Activated CD4-positive, alpha-beta T cell treated with anti-CD3 and anti-CD28 coated beads, Interleukin-2, amount 50 U/mL, for 48 hours (primary cell): Measurements from ENCODE around the gene LBX1.

Source experiments
- DNase-seq, 2 experiments: peaks; one replicate each; pipeline ENCODE4 v3.0.0-alpha.2; 2020

The LBX1 gene, protein sequence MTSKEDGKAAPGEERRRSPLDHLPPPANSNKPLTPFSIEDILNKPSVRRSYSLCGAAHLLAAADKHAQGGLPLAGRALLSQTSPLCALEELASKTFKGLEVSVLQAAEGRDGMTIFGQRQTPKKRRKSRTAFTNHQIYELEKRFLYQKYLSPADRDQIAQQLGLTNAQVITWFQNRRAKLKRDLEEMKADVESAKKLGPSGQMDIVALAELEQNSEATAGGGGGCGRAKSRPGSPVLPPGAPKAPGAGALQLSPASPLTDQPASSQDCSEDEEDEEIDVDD

GRCh38 chr10:101229266-101230182, at the start of gene LBX1:
Gene LBX1, minus strand, starts transcription at chr10:101229463. Its CDS starts 648 bp downstream, at chr10:101228815.
- DNase-seq = no peak

DNA sequence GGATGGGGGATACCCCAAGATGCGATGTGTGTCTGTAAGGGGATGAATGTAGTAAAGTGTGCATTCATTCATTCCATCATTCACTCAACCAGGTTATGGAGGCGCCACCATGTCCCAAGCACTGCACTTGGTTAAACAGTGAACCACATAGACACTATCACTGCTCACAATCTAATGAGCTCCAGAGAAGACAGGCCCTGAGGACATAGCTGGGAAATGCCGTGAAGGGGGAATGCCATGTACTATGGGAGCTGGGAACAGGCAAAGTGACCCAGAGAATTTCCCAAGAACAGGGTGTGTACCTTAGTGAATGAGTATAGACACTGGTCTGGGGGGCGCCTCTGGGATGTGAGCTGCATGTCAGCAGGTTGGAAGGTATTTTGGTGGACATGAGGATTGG, 44.5 kb upstream of the LBX1 start:
- DNase-seq = no peak

GRCh38 chr10:101273330-101273729, 44.1 kb upstream of the LBX1 start:
- DNase-seq = no peak

- DNase-seq = peak; percentile 69 to 73
Measured at GRCh38 chr10:101272229-101272868, 43.1 kb upstream of the LBX1 start.

DNA sequence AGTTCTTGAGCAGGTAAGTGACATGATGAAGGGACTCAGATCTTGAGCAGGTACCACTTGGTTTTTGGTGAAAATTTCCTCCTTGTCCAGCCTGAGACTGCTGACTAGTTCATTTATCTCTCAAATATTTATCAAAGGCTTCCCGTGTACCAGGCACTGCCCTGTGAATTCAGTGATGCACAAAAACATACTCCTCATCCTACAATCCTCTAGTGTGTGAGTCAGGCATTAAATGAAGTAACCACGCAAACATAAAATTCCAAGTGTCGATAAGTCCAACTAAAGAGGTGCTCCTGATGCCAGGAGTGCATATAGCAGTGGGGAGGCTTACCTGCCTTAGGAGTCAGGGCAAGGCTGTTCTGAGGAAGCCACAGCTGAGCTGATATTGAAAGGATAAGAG, 41.5 kb upstream of the LBX1 start:
- no peak for DNase-seq

DNA sequence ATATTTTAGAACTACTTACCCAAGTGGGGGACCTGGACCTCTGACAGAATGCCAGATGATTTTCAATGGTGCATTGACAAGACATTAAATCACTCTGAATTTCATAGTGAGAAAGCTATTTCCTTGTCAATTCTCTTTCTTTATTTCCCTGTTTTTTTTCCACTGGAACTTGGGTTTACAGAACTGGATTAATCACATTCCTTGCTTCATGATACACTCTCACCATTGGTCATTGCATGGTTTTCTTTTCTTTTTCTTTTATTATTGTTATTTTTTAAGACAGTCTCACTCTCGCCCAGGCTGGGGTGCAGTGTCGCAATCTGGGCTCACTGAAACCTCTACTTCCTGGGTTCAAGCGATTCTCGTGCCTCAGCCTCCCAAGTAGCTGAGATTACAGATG, 38.5 kb upstream of the LBX1 start:
- DNase-seq = no peak

GRCh38 chr10:101267290-101267680, 38.0 kb upstream of the LBX1 start:
- DNase-seq = no peak

DNA sequence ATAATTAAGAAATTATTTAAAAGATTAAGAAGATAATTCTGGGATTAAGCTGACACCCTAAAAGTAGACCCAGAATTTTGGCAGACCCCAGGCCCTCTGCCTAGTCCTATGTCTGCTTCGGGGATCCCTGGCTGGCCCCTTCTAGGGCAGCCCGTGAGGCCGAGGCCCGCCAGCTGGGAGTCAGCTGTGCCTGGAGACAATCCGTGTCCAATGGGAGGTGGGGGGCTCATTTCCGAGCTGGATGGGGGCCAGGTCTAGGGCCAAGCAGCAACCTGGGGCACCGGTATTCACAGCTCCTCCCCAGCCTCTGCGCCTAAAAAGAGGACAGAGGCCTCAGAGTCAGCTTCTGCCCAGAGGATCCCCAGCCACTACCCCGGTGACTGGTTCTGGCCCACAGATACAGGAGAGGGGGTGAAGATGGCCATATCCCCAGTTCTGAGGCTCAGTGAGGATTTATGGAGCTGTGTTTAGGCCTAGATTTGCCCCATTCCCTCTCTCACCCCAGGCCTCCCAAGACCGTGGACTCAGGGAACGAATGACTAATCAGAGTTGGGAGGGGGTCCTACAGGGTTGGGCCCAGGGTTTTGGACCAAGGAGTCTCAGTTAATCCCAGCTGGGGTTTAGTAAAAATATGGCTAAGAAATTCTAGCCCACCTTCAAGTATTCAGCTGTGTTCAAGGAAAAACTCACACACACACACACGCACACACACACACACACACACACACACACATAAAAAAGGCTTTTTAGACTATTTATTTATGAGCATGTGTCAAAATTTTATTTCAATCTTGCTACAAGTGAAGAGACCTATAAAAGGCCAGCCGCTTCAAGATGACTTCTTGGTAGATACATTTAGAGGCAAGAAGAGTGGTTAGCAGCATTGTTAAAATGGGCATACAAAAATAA, 37.4 kb upstream of the LBX1 start:
- no peak for DNase-seq

DNA sequence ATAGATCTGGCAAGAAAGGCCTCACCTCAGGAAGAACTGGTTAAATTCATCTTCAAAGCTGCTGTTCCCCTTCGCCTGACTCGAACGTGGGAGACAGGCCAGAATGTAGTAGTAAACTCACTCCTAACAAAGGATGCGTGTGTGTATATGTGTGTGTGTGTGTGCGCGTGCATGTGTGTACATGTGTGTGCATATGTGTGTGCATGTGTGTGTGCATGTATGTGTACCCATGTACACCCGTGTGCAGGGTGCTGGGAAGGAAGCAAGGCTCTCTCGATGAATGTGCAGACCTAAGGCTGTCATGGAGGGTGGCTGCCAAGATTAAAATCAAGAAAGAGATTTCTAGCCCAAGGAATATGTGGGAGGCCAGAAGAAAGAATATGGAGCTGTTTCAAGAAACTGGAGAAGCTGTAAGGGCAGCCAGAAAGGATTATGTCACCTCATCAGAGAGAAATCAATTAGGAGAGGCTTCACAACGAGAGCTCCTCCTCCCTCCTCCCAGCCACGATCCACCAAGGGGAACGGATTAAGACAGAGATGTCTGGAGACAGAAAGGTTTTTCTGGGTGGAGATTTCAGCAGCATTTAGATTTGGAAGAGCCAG, 34.0 kb upstream of the LBX1 start:
- DNase-seq = no peak

GRCh38 chr10:101262147-101262546, 32.9 kb upstream of the LBX1 start:
- DNase-seq = no peak

GRCh38 chr10:101261702-101262101, 32.4 kb upstream of the LBX1 start:
- DNase-seq = no peak

DNA sequence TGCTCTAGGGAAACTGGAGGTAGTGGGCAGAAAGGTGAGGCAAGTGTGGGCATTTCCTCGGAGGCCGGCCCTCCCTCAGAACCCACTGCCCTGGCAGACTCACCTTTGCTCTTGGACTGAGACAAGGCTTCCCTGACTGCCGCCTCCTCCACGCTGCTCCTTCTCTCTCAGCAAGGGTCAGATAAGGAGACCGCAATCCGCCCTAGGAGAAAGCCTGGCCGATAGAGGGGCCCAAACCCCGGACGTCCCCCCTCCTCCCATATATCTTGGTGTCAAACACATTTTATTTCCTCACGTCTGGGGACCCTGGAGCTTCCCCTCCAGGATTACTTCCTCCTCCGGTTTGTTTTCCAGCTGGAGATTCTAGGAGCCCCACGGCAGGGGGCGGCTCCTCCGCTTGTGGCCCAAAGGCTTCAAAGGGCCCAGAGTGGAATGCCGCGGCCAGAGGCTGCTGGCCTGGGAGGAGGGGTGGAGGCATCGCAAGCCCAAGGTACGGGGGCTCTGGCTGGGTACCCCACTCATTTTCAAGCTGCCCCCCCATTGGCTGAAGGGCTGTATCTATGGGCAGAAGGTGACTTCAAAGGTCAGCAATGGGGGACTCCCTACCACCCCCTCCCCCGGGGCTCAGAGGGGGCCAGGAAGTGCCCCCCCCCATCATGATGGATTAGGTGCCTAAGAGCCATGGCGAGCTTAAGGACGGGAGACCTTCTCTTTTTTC, 31.7 kb upstream of the LBX1 start:
- no peak for DNase-seq

DNA sequence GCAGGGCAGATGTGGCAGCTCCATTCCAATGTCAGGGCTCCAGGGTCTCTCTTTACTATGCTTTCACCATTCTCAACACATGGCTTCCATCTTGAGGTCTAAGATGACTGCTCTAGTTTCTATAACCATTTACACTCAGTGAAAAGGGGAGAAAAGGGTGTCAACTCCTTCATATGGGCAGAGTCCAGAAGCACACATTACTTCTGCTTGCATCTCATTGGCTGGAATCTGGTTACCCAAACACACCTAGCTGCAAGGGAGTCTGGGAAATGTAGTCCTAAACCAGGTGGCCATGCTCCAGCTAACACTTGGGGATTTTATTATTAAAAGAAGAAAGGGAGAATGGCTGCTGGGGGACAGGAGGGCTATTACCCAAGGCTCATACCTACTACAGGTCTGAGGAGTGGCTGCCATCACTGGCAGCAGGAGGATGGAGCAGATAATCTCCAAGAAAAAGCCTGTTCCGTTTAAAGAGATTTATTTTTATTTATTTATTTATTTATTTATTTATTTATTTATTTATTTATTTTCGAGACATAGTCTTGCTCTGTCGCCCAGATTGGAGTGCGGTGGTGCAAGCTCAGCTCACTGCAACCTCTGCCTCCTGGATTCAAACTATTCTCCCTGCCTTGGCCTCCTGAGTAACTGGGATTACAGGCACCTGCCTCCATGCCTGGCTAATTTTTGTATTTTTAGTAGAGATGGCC, 29.1 kb upstream of the LBX1 start:
- DNase-seq = no peak

DNA sequence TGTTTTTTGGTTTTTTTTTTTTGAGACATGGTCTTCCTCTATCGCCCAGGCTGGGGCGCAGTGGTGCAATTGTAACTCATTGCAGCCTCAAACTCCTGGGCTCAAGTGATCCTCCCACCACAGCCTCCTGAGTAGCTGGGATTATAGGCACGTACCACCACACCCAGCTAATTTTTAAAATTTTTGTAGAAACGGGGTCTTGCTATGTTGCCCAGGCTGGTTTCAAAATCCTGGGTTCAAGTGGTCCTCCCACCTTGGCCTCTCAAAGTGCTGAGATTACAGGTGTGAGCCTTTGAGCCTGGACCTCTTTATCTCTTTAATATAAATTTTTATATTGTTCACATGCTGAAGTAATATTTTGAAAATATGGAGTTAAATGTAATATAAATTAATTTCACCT, 28.2 kb upstream of the LBX1 start:
- no peak for DNase-seq

- no peak for DNase-seq
Measured at GRCh38 chr10:101257084-101257483, 27.8 kb upstream of the LBX1 start.

DNA sequence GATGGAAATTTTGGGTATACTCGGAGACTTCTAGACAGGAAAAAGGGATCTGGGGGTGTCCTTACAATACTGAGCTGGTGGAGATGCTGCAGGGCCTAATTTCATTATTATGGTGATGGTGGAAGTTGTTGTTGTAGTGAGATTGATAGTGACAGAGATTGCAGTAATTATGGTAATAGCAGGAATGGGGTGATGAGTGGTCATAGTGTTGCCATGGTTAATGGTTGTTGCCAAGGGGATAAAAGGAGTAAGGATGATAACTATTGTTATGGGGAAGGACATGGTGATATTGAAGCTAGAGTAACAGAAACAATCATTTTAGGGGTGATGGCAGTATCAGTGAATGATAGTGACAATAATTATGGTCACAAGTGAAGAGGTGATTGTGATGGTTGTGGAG, 27.1 kb upstream of the LBX1 start:
- DNase-seq = no peak

DNA sequence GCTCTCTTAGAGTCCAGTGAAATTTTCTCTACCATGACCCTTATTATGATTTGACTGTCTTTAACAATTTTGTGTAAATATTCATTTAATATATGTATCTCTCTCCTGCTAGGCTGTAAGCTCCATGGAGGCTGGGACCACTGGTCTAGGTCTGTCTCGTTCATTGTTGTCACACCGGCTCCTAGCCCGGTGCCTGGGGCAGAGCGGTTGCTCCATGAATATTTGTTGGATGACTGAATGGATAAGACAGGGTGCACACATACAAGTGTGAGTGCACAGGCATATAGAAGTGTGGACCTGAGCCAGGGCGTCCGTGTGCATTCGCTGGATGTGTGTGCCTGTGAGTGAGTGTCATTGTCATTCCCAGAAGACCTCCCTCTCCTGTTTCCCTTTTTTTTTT, 20.9 kb upstream of the LBX1 start:
- no peak for DNase-seq

DNA sequence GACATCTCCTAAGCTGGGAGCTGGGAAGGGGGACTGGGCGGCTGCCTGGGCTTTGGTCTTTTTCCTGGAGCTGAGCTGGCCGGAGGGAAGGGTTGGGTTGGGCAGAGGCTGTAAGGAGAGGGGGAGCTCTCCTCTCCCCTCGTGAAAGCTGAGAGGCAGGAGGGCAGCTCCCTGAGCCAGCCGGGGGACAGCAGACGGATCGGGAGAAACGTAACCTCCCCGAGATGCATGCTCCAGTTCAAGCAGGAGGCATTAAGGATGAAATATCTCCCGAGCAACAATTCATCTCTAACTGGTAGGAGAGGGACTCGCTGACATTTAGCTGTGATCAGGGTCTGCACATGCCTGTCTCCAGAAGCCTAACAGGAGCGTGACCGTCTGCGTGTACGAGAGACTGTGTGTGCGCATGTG, 19.9 kb upstream of the LBX1 start:
- no peak for DNase-seq

GRCh38 chr10:101246639-101247038, 17.4 kb upstream of the LBX1 start:
- DNase-seq = no peak

GRCh38 chr10:101244321-101245050, 15.2 kb upstream of the LBX1 start:
- DNase-seq = no peak
